Measurements from ENCODE around the gene CCDC127. TPM values are rescaled to one million over a fixed set of nuclear protein-coding genes. Genes with fewer than 3 reads are reported as not detected.

The CCDC127 gene
- total RNA-seq, 1 experiment from 2014 or later = 24.1 TPM

- H3K27me3 ChIP-seq (ENCODE audit: insufficient read depth, low read depth) = peaks cover 75% of the 10 kb centered on the region
- no peaks in the 10 kb centered on the region for H3K79me2 ChIP-seq (ENCODE audit: low read depth)
- no TSS peak for BruUV-seq (replicated peaks)
- no peaks in the 10 kb centered on the region for H3K9me2 ChIP-seq (ENCODE audit: insufficient read depth)
- DNase-seq = no peak
- H2AFZ ChIP-seq = no peak overlapping the region
- intact Hi-C loops (cut with micrococcal nuclease; ENCODE audit: unreplicated experiment) = no loop called here
- no peak for TF ChIP-seq EZH2 (IDR thresholded peaks at IDR 0.05; ENCODE audit: low read depth)
- no peak for TF ChIP-seq CTCF (conservative IDR thresholded peaks at IDR 0.05)
- no peaks in the 10 kb centered on the region for H3K36me3 ChIP-seq (ENCODE audit: low read depth)
- no peaks in the 10 kb centered on the region for H3K4me1 ChIP-seq (replicated peaks; ENCODE audit: insufficient read depth)
- peaks cover 10% of the 10 kb centered on the region; the same call in 1 of the 2 replicates for H3F3A ChIP-seq (ENCODE audit: insufficient read depth, low read depth)
- ChIA-PET POLR2A (ENCODE audit: unreplicated experiment) (no interaction called here), CTCF (no interaction called here)
- H3K27ac ChIP-seq = no peak overlapping the region
- H3K9me3 ChIP-seq (ENCODE audit: insufficient read depth, low read depth) = no peaks in the 10 kb centered on the region
- no peak overlapping the region for H3K4me3 ChIP-seq
- no peaks in the 10 kb centered on the region; the same call in 1 of the 2 replicates for H4K20me1 ChIP-seq (ENCODE audit: insufficient read depth)
- H3K4me2 ChIP-seq = no peak overlapping the region
Measured at GRCh38 chr5:160921-161802, 56.8 kb downstream of the CCDC127 start.

GRCh38 chr5:160173-160510 lies 57.8 kb downstream of the CCDC127 start:
- Histone ChIP-seq H3K27ac (no peak overlapping the region), H4K20me1 (ENCODE audit: insufficient read depth) (no peaks in the 10 kb centered on the region; the same call in 1 of the 2 replicates)

More at GRCh38 chr5:160173-160510, 57.8 kb downstream of the CCDC127 start:
- H3K27me3 ChIP-seq (ENCODE audit: insufficient read depth, low read depth) = peaks cover 85% of the 10 kb centered on the region
- no peaks in the 10 kb centered on the region for H3K9me3 ChIP-seq (ENCODE audit: insufficient read depth, low read depth)
- H3F3A ChIP-seq (ENCODE audit: insufficient read depth, low read depth) = peaks cover 10% of the 10 kb centered on the region; the same call in 1 of the 2 replicates
- ChIA-PET CTCF (no interaction called here), POLR2A (ENCODE audit: unreplicated experiment) (no interaction called here)
- no peak overlapping the region for H3K4me3 ChIP-seq
- H3K4me2 ChIP-seq = no peak overlapping the region
- H3K79me2 ChIP-seq (ENCODE audit: low read depth) = no peaks in the 10 kb centered on the region
- no peaks in the 10 kb centered on the region for H3K4me1 ChIP-seq (replicated peaks; ENCODE audit: insufficient read depth)
- H3K9me2 ChIP-seq (ENCODE audit: insufficient read depth) = no peaks in the 10 kb centered on the region
- BruUV-seq (replicated peaks) = no TSS peak
- no peak overlapping the region for H2AFZ ChIP-seq
- DNase-seq = no peak
- TF ChIP-seq CTCF (conservative IDR thresholded peaks at IDR 0.05) = no peak
- no peak; the same call in 1 of the 2 replicates for TF ChIP-seq EZH2 (IDR thresholded peaks at IDR 0.05; ENCODE audit: low read depth)
- no peaks in the 10 kb centered on the region for H3K36me3 ChIP-seq (ENCODE audit: low read depth)
- intact Hi-C loops (cut with micrococcal nuclease; ENCODE audit: unreplicated experiment) = no loop called here

All from PC-9 (cell line).